Fibroblast of skin of left quadriceps (primary cell): ENCODE results near the gene PI4K2A.
A peak's percentile ranks its signal among the peaks of the same experiment; 100 is the strongest.
"Not testable (repeated sequence)": the region's sequence is repeated elsewhere in the genome, so short reads cannot be mapped to it uniquely, and the experiment has no call there.

Experiments used
- DNase-seq, 2 experiments: peaks; one replicate each; pipeline ENCODE4 v3.0.0-alpha.2; 2013; ENCODE audit warnings: low read depth in 2 of 2

PI4K2A gene

DNA sequence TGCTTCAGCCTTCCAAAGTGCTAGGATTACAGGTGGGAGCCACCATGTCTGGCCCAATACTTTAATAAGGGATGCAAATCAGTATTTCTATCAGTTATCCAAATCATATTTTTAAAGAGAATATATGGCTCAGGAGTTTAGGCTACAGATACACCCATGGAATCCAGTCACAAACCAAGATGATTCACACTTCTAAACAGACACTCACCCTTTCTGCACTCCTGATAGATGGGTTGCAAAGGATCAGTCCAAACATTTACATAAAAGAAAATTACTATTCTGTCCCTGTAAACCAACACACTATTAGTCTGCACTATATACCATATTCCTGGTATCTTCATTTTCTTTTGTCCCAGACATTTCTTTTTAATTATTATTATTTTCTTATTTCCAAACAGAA lies 9.4 kb upstream of the PI4K2A start:
- no peak for DNase-seq

DNA sequence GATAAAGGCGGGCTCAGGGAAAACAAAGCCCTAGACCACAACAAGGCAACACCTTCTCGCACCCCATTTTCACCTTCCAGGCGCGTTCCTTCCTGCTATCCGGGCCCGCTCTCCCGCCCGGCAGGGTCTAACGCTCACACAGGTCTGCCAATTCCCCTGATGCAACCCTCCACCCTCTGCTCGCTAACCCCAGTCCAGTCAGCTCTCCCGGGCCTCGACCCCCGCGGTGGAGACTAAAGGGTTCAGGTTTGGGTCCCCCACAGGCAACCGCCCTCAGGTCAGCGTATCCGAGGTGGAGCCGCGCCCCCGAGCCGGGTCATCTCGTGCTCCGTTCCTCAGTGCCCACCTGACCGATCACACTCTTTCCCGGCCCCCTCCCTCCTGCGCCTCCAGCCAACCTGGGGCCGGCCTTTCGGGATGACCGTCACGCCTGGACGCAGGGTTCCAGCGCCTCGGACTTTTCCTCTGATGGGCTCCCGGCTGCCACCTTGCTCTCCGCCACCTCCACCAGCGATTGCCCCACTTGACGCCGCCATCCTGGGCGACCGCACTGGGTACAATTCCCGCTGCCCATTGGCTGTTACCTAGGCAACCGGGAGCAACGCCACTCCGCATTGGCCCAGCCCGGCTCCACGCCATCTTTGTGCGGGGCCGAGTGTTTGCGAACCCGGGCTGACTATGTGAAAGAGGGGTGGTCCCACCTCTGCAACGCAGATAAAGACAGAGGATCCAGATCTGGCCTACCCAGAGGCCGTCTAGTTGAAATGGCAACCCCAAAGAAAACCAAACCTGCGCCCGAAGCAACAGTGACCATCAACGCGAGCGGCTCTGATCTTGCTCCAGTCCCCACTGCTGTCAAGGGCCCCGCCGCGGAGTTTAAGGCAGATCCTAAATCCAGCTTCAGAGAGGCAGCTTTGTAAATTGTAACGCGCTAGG lies 7.3 kb upstream of the PI4K2A start, which contains the start of gene MORN4:
Gene MORN4 (minus strand): TSS at position 552 of the 936 bp plus-strand sequence. CDS start 13,847 bp downstream, outside the sequence.
- DNase-seq, result peak; percentile 83 to 86

DNA sequence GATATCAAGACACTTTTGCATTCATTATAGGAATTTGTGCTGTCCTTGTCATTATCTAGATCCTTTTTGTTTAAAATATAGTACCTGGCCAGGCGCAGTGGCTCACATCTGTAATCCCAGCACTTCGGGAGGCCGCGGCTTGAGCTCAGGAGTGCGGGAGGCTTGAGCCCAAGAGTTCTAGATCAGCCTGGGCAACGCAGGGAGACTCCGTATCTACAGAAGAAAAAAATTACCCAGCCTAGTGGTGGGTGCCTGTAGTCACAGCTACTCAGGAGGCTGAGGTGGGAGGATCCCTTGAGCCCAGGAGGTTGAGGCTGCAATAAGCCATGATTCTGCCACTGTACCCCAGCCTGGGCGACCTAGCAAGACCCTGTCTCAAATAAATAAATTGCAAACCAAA lies 6.5 kb upstream of the PI4K2A start:
- no peak for DNase-seq

DNA sequence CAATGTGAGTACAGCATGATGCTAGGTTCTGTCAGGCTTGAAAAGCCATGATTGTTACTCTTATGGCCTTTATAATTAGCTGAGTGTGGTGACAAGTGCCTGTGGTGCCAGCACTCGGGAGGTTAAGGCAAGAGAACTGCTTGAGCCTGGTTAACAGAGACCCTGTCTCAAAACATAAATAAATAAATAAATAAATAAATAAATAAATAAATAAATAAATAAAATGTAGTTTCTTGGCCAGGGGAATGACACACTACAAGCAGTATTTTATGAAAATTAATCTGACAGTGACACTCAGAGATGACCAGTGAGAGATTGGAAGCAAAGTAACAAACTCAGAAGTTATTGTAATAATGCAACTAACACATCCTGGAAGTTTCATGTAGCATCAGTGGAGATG lies 4.9 kb upstream of the PI4K2A start:
- DNase-seq, result no peak

DNA sequence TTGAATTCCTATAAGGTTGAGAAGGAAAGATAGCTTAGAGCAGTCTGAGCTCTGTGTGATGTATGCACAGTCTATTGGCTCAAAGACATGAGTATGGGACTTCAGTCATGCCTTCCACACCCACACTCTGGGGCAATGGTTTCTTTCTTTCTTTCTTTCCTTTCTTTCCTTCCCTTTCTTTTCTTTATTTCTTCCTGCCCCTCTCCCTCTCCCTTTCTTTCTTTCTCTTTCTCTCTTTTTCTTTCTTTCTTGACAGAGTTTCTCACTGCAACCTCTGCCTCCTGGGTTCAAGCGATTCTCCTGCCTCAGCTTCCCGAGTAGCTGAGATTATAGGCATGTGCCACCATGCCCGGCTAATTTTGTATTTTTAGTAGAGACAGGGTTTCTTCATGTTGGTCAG lies 1.4 kb upstream of the PI4K2A start:
- not testable (repeated sequence) for DNase-seq

DNA sequence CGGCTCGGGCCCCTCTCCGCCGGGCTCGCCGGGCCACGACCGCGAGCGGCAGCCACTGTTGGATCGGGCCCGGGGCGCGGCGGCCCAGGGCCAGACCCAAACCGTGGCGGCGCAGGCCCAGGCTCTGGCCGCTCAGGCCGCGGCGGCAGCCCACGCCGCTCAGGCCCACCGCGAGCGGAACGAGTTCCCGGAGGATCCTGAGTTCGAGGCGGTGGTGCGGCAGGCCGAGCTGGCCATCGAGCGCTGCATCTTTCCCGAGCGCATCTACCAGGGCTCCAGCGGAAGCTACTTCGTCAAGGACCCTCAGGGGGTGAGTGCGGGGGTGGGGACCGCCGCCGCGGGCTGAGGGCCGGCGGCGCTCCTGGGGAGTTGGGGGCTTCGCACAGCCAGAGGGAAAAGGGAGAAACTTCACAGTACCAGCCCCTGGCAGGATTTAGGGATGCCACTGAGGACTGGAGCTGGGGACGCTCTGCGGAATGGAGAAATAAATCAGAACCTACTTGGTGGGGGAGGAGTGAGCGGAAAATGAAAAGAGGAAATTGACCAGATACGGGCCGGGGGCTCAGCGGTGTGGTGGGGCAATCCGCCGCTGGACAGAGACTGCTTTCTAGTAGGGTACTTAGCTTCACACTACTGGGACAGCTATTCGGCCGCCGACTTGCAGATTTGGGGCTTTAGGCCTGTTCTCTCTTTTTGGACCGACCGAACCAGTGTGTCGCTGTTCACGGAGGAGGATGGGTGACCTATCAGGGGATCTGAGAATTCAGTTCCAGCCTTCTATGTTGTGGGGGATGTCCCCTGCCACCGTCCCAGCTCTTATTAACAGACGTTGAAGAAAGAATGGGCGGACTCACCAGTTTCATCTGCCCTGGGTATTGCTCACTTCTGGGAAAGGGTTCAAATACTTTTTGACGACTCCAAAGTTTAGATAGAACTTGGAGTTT lies 669 bp downstream of the PI4K2A start:
- DNase-seq, result no peak

DNA sequence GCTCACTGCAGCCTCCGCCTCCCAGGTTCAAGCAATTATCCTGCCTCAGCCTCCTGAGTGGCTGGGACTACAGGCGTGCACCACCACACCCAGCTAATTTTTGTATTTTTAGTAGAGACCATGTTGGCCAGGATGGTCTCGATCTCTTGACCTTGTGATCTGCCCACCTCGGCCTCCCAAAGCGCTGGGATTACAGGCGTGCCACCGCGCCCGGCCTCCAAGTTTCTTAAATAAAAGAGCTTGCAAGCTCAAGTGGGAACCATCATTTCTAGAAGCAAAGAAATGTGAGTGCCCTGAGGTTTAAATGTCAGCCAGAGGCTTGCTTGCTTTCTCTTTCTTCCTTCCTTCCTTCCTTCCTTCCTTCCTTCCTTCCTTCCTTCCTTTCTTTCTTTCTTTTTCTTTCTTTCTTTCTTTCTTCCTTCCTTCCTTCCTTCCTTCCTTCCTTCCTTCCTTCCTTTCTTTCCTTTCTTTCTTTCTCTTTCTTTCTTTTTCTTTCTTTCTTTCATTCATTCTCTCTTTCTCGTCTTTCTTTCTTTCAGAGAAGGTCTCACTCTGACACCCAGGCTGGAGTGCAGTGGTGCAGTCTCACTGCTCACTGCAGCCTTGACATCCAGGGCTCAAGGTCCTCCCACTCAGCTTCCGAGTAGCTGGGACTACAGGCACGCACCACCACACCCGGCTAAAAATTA lies 2.1 kb downstream of the PI4K2A start:
- not testable (repeated sequence) for DNase-seq

DNA sequence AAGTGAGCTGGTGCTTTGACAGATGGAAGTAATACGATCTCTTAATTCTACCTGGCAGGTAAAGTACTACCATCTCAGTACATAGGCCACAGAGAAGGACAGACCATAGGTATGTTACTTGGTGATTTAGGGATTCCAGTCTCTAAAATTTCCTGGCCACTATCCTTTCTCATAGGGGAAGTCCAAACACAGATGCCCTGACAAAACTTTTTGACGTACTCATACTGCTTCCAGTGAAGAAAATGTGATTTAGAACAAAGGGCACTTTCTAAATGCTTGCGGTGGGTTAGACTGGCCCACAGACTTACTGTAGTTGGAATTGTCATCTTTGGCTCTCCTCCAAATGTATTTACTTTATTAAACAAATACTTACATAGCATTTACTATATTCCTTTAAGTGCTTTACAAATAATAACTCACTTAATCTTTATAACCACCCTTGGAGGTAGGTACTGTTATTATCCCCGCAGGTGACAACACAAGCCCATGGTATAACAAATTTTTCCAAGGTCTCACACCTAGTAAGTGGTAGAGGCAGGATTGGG lies 3.0 kb downstream of the PI4K2A start:
- DNase-seq, result no peak

DNA sequence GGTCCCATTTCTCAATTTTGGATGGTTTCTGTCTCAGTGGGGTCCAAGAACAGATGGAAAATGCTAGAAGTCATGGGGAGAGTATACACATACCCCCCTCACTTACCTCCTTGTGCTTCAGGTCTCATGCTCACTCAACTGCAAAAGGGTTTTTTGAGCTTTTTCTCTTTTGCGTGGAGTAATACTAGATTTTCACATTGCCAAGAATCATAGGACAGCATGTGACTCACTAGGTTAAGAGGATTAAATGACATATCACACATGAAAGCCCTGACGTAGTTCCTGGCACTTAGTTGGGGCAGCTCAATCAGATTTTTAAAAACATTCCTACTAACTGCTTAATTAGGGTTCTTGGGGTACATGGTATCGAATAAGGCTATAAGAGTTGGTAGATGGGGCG lies 4.5 kb downstream of the PI4K2A start:
- DNase-seq, result no peak

DNA sequence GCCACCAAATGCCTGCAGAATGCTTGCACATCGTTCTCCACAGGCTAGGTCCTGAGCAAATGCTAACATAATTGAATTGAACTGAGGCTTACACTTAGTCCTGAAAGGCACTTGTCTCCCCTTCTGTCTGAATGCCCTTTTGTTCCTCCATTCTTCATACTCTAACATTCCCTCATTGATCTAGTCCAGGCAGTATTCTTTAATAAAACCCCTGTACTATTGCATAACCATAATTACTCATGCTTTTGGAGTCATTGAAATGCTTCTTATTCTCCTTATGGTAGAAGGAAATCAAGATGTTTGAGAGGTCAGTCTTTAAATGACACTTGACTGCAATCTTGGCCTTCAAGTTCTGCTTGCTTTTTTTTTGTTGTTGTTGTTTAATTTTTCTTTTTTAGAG lies 7.1 kb downstream of the PI4K2A start:
- DNase-seq, result peak in 1 of 2 experiments; percentile 13

DNA sequence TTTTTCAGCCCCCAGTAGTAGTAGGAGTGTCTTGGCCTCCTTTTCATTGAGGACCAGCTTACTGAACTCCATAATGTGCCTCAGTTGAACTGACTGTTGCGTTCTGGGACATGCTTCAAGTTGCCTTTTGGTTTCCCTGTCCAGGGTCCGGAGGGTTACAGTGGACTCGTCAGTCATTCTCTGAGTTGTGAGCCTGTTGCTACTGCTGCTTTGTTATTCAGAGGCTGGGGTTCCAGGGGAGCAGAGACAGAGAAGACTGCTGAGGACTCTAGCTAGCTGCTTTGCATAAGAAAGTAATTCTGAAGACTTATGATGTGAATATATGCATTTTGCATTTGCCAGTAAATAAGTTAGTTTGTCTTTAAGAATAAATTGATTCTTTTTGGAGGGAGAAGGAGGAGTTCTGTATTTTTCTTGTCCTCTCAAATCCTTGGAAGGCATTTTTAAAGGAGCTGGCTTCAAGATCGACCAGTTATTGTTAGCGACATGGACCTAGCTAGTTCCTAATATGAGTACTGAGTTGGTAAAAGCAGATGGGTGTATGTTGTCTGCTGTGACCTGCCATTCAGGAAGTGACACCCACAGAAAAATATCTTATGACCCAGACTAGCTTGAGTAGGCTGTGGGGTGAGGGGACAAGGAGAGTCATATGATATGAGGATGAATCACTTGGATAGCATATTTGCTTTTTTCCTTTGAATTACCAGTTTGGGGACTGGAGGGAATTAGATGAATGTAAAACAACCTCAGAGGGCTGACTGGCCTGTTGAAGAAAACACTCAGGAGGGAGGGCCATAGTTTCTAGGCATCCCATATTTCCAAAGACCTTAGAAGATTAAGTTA lies 8.3 kb downstream of the PI4K2A start:
- DNase-seq, result peak; percentile 82 to 84

DNA sequence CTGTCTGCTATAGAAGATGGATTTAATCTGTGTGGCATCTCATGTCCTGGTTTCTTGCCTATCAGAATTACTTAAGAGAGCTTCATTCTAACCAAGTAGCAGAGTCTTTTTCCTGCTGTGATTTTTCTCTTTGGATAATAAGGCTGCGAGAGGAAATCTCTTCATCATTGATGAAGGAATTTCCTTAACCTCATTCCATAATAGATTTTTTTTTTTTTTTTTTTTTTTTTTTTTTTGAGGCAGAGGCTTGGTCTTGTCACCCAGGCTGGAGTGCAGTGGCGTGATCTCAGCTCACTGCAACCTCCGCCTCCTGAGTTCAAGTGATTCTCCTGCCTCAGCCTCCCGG lies 8.9 kb downstream of the PI4K2A start:
- not testable (repeated sequence) for DNase-seq

DNA sequence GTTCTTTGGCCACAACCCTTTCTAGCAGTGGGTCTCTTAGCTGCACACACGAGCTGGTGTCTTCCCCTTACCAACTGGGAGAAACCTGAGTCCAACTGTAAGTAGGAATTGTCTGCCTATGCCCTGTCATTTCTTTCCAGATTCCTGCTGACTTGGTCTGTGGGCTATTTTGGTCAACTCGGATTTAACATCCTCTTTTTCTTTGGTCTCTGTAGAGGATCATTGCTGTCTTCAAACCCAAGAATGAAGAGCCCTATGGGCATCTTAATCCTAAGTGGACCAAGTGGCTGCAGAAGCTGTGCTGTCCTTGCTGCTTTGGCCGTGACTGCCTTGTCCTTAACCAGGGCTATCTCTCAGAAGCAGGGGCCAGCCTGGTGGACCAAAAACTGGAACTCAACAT lies 10.3 kb downstream of the PI4K2A start:
- DNase-seq, result no peak

DNA sequence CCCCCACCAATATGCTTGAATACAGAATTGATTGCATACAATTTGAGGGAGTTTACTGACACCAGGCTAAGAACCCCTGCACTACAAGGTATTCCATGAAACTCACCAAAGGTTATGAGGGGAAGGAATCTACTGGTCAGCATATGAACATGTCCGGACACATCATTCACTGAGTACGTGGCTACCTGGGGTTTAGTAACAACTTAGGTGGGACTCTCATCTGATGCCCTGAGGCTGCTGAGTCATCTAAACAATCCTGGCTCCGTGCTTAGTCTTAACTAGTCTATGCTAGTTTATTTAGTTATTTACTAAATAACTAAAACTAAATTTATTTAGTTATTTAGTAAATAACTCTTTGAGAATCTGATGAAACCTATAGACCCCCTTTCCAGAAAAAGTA lies 11.3 kb downstream of the PI4K2A start:
- no peak for DNase-seq

DNA sequence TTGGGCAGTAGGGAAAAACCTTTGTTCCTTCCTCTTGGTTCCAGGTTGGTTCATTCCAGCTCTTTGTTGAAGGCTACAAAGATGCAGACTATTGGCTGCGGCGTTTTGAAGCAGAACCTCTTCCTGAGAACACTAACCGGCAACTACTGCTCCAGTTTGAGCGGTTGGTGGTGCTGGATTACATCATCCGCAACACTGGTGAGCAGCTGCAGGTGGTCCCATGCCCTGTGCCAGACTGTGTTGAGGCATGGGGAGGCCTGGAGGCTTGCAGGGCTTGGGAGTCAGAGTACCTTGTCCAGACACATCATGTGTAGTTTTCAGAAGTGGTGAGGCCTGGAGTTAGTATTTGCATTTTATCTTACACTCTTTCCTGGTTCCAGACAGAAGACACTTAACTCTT lies 16.3 kb downstream of the PI4K2A start:
- DNase-seq, result no peak

DNA sequence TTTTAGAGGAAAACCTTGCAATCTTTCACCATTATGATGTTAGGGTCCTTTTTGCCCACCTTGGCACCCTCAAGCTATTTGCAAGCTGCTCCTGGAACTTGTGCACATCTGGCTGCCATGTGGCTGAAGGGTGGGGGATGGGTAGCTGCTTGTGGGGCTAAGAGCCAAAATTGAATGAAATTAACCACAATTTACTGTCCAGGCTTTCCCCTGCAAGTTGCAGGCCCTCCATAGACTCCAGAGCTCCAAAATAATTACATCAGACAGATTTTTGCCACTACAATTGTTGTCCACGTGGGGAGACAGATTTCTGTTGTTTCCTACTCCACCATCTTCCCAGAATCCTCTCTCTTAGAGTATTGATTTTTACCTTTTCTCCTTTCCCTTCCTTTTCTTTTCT lies 19.1 kb downstream of the PI4K2A start:
- peak; percentile 72 to 75 for DNase-seq

DNA sequence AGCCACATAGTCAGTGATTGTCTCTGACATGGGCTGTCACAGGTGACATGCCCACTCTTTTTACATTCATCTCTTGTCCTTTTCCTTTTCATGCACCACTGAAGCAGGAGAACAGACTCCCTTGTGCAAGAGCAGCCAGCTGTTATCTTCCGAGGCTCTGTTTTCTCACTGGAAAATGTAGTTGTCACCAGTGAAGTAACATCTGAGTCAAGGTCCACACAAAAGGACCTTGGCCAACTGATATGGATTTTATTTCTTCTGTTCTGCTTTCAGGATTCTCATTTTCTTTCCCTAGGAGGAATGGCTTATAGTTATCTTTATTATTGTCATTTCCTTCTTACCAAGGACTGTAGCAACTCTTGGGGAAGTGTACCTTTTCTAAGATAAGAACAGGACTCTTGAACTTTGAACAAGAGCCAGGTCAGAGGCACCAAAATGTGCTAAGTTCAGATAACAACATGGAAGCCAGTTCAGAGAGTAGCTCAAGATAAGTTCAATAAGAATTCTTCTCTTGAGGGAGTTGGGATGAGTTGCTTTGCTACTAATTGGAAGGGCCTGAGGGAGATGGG lies 23.9 kb downstream of the PI4K2A start:
- no peak for DNase-seq

DNA sequence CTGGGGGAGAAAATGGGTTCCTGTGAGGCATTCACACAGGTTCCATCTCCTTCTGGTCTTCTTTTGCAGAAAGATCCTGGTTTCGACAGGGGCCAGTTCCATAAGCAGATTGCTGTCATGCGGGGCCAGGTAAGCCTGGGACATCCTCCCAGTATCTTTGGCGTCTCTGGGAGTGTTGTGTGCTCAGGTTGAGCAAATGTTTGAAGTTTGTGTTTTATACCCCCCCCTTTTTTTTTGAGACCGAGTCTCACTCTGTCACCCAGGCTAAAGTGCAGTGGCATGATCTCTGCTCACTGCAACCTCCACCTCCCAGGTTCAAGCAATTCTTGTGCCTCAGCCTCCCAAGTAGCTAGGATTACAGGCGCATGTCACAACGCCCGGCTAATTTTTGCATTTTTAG lies 26.5 kb downstream of the PI4K2A start:
- DNase-seq, result no peak

DNA sequence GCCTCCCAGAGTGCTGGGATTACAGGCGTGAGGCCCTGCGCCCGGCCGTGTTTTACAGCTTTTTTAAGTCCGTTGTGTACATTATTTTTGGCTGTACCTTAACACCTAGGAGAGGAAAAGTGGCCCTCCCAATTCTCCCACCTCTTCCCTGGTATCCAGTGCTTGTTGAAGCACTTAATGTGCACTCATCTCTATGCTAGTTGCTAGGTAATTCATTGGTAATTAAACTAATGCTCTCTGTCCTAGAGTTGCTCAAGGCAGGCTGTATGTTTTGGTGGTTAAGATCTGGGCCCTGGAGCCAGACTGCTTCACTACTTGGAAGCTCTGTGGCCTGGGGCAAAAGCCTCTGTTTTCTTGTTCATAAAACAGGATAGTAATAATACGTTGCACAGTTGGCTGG lies 27.0 kb downstream of the PI4K2A start:
- no peak for DNase-seq

DNA sequence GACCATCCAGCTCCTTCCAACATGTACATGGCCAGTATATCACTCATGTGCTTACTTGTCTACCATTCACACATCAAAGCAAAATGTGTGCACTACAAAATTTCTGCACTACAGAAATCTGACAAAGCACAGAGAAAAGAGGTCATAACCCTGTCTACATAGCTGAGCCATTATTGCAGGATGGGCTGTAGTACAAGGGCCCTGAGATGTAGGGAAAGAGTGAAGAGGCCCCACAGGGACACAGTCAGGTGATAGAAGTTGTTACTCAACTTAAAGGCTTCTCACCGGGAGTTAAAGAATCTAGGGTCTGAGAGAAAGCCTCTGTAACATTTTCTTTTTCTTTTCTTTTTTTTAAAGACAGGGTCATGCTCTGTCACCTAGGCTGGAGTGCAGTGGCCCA lies 29.1 kb downstream of the PI4K2A start:
- DNase-seq, result no peak
